AG10803 (cell line): Measurements from ENCODE around the gene MTHFSD.

ENCODE experiments used
- DNase-seq: peaks from one replicate; pipeline ENCODE4 v3.0.0; 2010; ENCODE audit warnings: low read depth
- H3K4me3 ChIP-seq: 2 replicates; pipeline ENCODE4 v1.5.1; 2011; ENCODE audit warnings: mild to moderate bottlenecking, low read length, control low read depth
- TF ChIP-seq, protein P1 (sequence below): conservative IDR thresholded peaks from 2 replicates; pipeline ENCODE4 v1.5.1; 2011; ENCODE audit warnings: mild to moderate bottlenecking, low read length, control low read depth, inconsistent platforms

MTHFSD gene

DNA sequence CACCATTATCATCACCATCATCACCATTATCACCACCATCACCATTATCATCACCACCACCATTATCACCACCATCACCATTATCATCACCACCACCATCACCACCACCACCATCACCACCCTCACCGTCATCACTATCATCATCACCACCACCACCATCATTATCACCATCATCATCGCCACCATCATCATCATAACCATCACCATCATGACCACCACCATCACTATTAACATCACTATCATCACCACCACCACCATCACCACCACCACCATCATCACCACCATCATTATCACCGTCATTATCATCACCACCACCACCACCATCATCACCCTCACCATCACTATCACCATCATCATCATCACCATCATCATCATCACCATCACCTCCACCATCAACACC, 32.5 kb upstream of the MTHFSD start:
- no peak for DNase-seq
- H3K4me3 ChIP-seq = no peak overlapping the region
- TF ChIP-seq, protein P1, sequence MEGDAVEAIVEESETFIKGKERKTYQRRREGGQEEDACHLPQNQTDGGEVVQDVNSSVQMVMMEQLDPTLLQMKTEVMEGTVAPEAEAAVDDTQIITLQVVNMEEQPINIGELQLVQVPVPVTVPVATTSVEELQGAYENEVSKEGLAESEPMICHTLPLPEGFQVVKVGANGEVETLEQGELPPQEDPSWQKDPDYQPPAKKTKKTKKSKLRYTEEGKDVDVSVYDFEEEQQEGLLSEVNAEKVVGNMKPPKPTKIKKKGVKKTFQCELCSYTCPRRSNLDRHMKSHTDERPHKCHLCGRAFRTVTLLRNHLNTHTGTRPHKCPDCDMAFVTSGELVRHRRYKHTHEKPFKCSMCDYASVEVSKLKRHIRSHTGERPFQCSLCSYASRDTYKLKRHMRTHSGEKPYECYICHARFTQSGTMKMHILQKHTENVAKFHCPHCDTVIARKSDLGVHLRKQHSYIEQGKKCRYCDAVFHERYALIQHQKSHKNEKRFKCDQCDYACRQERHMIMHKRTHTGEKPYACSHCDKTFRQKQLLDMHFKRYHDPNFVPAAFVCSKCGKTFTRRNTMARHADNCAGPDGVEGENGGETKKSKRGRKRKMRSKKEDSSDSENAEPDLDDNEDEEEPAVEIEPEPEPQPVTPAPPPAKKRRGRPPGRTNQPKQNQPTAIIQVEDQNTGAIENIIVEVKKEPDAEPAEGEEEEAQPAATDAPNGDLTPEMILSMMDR = no peak

DNA sequence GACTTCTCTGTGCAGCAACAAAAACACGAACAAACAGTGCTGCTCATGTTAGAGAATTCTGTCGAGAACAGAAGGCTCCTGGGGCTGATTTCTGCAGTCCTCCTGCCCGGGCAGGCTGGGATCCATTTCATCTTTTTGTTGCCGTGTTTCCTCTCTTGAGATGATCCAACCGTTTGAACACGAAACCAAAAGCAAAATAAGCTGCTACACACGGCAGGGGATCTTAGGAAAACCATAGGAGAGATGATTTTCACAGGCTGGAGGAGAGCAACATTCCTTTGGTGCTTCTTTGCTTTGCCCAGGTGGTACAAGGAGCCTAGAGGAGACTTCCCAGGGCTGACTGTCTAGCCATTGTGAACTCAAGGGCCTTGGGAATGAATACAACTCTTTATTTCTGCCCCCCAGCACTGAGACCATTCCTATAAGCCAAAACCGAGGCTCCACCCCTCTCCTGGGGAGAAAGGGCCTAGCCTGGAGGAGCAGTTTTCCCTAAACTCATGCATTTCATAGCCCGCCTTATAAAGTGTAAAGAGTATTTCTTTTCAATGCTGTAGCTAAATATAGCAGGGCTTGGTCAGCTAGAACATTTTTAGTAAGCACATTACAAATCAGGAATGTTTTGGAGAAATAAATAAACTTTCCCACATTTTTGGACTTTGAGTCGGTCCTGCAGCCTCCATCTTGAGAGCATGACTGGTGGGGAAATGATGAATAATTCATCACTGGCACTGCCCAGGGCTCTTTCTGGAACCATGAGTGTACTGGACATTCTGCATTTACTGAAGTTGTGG, 31.0 kb upstream of the MTHFSD start:
- TF ChIP-seq, protein P1 = no peak
- peak; percentile 85 for DNase-seq
- no peak overlapping the region; the same call in none of the 2 replicates for H3K4me3 ChIP-seq

- TF ChIP-seq, protein P1 = no peak
Observed at GRCh38 chr16:86584726-86585721, 30.0 kb upstream of the MTHFSD start.

DNA sequence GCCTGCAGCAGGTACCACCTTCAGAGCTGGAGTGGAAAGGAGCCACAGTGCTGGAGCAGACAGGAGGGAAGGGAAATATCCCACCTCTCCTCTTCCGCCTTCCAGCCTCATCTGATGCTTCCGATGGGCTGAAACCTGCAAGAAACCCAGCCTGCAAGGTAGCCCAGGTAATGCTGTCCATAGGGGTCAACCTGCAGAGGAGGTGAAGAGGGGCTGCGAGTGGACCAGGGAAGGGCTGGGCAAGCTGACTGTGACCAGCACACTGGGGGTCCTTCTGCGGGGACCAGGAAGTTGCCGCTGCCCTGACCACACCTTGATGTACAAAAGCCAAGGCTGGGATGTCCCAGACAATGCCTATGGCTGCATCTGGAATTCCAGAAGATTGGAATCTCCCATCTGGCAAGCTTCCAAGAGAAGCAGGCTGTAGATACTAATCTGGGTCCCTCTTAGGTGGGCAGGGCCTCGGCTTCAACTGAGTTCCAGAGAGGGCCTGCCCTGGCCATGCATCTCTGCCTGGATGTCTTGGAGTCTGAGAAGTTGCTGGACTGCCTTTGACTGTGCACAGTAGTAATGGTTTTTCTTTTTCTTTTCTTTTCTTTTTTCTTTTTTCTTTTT, 29.1 kb upstream of the MTHFSD start:
- TF ChIP-seq, protein P1 = no peak
- DNase-seq = no peak

More at GRCh38 chr16:86584726-86585721, 30.0 kb upstream of the MTHFSD start:
- DNase-seq = peak; percentile 50
- H3K4me3 ChIP-seq = no peak overlapping the region

GRCh38 chr16:86581458-86581857, 26.4 kb upstream of the MTHFSD start:
- DNase-seq = no peak
- H3K4me3 ChIP-seq = peak overlapping the region; percentile 13; the same call in 1 of the 2 replicates
- TF ChIP-seq, protein P1 = no peak

More for the DNA sequence above, 29.1 kb upstream of the MTHFSD start:
- H3K4me3 ChIP-seq = no peak overlapping the region

DNA sequence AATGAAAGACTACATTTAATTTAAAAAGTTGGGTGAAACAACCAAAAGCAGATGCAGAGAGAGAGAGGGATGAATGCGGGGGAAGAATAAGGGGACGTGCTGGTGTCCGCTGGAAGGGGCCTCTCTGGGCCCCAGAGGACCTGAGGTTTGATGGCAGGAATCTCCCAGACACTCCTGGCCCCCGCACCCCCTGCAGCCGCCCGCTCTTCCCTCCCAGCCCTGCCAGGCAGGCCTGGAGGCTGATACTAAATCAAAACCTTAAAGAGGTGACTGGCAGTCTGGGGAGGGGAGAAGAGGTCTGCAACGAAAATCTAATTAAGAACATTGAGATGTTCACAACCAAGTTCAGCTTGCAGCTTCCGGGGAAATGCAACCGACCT, 25.7 kb upstream of the MTHFSD start:
- TF ChIP-seq, protein P1 = no peak
- peak overlapping the region; percentile 61 for H3K4me3 ChIP-seq
- DNase-seq = no peak
